ENCODE measurements around the gene MIPOL1. TPM values are rescaled to one million over a fixed set of nuclear protein-coding genes. Genes with fewer than 3 reads are reported as not detected.
"Not testable (repeated sequence)": the region's sequence is repeated elsewhere in the genome, so short reads cannot be mapped to it uniquely, and the experiment has no call there.

The MIPOL1 gene
- total and polyA plus RNA-seq, 7 donors: 1.2 to 21.6 (median 11.7) TPM

DNA sequence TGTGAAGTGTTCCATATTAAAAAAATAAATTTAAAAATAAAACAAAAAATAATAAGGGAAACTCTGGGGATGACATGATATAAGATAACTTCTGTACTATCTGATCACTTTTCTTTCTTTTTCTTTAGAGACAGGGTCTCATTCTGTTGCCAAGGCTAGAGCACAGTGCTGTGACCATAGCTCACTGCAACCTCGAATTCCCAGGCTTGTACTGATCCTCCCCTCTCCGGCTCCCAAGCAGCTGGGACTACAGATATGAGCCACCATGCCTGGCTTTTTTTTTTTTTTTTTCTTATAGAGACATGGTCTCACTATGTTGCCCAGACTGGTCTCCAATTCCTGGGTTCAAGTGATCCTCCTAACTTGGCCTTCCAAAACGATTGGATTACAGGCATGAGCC, 10.4 kb upstream of the MIPOL1 start:
- Histone ChIP-seq H3K36me3 (no peaks in the 10 kb centered on the region), H3K27ac (no peak overlapping the region), H3K9me3 (no peaks in the 10 kb centered on the region), H3K4me1 (no peaks in the 10 kb centered on the region), H3K27me3 (no peaks in the 10 kb centered on the region), H3K4me3 (no peak overlapping the region)
- no peak for DNase-seq
- intact Hi-C loops (cut with DNase I): no loop called here
- TF ChIP-seq CTCF (IDR thresholded peaks at IDR 0.05) (no peak), EP300 (IDR thresholded peaks at IDR 0.05) (no peak), POLR2AphosphoS5 (IDR thresholded peaks at IDR 0.05) (no peak), POLR2A (IDR thresholded peaks at IDR 0.05) (no peak)
- WGBS, 2 donors: 80 to 86% methylated on average over 3 of the region's 3 CpGs

DNA sequence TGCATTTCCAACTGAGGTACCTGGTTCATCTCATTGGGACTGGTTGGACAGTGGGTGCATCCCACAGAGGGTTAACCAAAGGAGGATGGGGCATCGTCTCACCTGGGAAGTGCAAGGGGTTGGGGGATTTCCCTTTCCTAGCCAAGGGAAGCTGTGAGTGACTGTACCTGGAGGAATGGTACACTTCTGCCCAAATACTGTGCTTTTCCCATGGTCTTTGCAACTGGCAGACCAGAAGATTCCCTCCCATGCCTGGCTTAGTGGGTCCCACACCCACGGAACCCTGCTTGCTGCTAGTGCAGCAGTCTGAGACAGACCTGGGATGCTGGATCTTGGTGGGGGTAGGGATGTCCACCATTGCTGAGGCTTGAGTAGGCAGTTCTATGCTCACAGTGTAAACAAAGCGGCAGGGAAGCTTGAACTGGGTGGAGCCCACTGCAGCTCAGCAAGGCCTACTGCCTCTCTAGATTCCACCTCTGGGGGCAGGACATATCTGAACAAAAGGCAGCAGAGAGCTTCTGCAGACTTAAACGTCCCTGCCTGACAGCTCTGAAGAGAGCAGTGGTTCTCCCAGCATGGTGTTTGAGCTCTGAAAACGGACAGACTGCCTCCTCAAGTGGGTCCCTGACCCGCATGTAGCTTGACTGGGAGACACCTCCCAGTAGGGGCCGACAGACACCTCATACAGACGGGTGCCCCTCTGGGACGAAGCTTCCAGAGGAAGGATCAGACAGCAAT, 9.7 kb upstream of the MIPOL1 start:
- H3K4me3 ChIP-seq; DNase-seq; H3K9me3 ChIP-seq; H3K4me1 ChIP-seq; H3K27me3 ChIP-seq; H3K27ac ChIP-seq; intact Hi-C loops (cut with DNase I); H3K36me3 ChIP-seq: not testable (repeated sequence)
- WGBS, 2 donors: 81 to 85% methylated on average over 9 of the region's 9 CpGs

DNA sequence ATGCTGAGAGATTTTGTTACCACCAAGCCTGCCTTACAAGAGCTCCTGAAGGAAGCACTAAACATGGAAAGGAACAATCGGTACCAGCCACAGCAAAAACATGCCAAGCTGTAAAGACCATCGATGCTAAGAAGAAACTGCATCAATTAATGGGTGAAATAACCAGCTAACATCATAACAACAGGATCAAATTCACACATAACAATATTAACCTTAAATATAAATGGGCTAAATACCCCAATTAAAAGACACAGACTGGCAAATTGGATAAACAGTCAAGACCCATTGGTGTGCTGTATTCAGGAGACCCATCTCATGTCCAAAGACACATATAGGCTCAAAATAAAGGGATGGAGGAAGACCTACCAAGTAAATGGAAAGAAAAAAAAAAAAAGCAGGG, 8.0 kb upstream of the MIPOL1 start:
- H3K4me3 ChIP-seq; H3K27me3 ChIP-seq; DNase-seq; H3K4me1 ChIP-seq; H3K27ac ChIP-seq; H3K36me3 ChIP-seq; H3K9me3 ChIP-seq; intact Hi-C loops (cut with DNase I): not testable (repeated sequence)
- WGBS, 2 donors: 92 to 93% methylated on average over 2 of the region's 2 CpGs

DNA sequence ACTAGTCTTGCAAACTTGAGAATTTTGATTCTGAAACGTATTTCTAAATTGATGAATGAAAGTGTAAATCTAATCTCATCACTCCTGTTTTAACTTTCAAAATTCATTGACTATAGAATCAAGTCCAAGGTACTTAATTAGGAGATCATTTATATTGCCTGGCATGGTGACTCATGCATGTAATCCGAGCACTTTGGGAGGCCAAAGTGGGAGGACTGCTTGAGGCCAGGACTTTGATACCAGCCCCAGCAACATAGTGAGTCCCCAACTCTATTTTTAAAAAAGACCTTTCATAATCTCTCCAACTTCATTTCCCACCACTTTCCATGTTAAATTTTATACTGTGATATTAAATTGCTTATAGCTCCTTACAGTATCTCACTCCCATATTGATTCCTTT, 3.0 kb upstream of the MIPOL1 start:
- no peak for DNase-seq
- Histone ChIP-seq H3K4me1 (peaks cover 0 to 12% (median 7%) of the 10 kb centered on the region in 4 donors), H3K27me3 (no peaks in the 10 kb centered on the region), H3K36me3 (no peaks in the 10 kb centered on the region), H3K4me3 (no peak overlapping the region), H3K27ac (no peak overlapping the region), H3K9me3 (no peaks in the 10 kb centered on the region)
- intact Hi-C loops (cut with DNase I): no loop called here
- WGBS, 2 donors: 84 to 96% methylated on average over 2 of the region's 2 CpGs
- no peak for TF ChIP-seq POLR2A (IDR thresholded peaks at IDR 0.05)
- no peak for TF ChIP-seq POLR2AphosphoS5 (IDR thresholded peaks at IDR 0.05)
- no peak for TF ChIP-seq EP300 (IDR thresholded peaks at IDR 0.05)
- no peak for TF ChIP-seq CTCF (IDR thresholded peaks at IDR 0.05)

DNA sequence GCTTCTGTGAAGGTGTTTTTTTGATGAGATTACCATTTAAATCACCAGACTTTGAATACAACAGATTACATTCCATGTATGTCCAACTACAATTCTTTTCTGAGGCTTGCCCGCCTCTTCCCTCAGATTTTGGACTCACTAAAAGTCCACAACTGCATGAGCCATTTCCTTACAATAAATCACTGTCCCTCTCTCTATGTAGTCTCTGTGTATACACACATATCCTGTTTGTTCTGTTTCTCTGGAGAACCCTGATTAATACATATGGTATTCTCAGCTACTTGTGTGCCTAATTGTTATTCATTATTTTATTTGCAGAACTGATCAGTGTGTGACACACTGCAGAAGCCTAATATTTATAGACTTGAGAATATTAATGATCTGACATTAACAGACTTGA, 2.4 kb upstream of the MIPOL1 start:
- Histone ChIP-seq H3K9me3 (no peaks in the 10 kb centered on the region), H3K4me1 (peaks cover 0 to 12% (median 7%) of the 10 kb centered on the region in 4 donors), H3K27me3 (no peaks in the 10 kb centered on the region), H3K36me3 (no peaks in the 10 kb centered on the region), H3K4me3 (no peak overlapping the region), H3K27ac (no peak overlapping the region)
- intact Hi-C loops (cut with DNase I): no loop called here
- no peak for TF ChIP-seq CTCF (IDR thresholded peaks at IDR 0.05)
- no peak for TF ChIP-seq EP300 (IDR thresholded peaks at IDR 0.05)
- no peak for TF ChIP-seq POLR2AphosphoS5 (IDR thresholded peaks at IDR 0.05)
- TF ChIP-seq POLR2A (IDR thresholded peaks at IDR 0.05): no peak
- DNase-seq: no peak
- WGBS, 2 donors: 45 to 63% methylated on average over 1 of the region's 1 CpG
